ENCODE results near the gene LDAH. TPM values are rescaled to one million over a fixed set of nuclear protein-coding genes. Genes with fewer than 3 reads are reported as not detected.

The LDAH gene
- total and polyA plus RNA-seq, 3 experiments from 2014 or later = 12.7 to 32.1 (median 31.6) TPM

DNA sequence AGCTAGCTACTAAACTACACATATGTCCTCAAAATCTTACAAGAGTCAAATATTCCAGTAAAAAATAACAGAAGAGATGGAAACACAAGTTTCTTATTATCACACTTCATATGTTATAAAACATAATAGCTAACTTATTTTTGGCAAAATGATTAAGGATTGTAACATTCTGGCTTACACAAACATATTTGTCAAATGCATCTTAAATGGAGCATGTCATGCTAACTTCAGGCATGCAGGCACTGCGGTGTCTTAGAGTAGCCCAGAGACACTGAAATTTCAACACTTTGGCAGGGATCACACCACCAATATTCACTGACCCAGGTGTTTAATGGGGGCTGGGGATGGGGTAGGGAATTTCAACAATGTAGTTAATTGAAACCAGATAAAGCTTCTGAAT is 51.6 kb downstream of the LDAH start:
- Mint-ChIP-seq H3K27ac (no peak overlapping the region), H3K4me1 (peaks cover 0 to under 1% (median 0%) of the 10 kb centered on the region in 3 donors), H3K36me3 (peaks cover 7 to 71% (median 23%) of the 10 kb centered on the region in 3 donors), H3K9me3 (no peaks in the 10 kb centered on the region), H3K4me3 (no peak overlapping the region), H3K27me3 (no peaks in the 10 kb centered on the region)
- POLR2A ChIA-PET = no interaction called here
- Histone ChIP-seq H3K36me3 (ENCODE audit: insufficient read depth, low read length) (peaks cover 4% of the 10 kb centered on the region), H3K27me3 (ENCODE audit: insufficient read depth, low read length, poor library complexity, severe bottlenecking) (no peaks in the 10 kb centered on the region), H3K27ac (ENCODE audit: low read depth, low read length) (no peak overlapping the region), H3K9me3 (ENCODE audit: low read length) (no peaks in the 10 kb centered on the region), H3K4me1 (ENCODE audit: insufficient read depth, low read length) (no peaks in the 10 kb centered on the region), H3K4me3 (ENCODE audit: low read length) (no peak overlapping the region)
- CTCF ChIA-PET = no interaction called here
- no peak for DNase-seq

DNA sequence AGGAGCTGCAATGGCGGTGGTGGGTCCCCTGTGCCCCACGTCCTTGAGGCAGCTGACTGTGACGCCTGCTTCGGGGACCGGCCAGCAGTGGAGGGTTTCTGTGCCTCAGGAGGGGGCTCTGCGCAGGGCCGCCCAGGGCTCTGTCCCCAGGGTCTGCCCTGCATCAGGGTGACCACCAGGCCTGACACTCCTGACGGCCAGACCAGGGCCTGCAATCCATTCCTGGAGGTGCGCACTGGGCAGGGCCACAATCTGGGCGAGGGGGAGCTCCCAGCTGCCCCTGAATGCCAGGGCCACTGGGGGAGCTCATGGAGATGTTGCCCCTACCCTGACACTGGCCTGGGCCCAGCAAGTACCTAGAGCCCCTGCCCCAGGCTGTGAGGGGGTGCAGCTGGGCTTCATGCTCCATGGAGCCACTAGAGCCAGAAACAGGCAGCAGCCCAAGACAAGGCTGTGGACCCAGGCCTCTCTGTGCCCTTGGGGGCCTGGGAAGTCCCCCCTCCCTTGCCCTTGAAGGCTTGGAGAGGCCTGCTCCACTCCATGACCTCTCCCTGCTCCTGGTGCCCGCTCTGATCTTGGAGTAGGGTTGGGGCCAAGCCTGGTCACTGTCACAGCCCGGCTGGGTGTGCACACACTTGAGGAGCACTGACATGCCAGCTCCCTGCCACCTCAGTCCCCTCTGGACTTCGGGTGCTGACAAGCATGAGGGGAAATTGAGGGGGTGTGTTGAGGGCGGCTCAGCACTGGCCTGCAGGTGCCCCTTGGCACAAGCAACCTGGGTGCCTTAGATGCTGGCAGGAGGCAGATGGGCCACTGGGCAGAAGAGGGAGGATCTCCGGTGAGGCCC is 55.9 kb downstream of the LDAH start:
- Histone ChIP-seq H3K36me3 (ENCODE audit: insufficient read depth, low read length) (no peaks in the 10 kb centered on the region), H3K4me3 (ENCODE audit: low read length) (no peak overlapping the region), H3K27me3 (ENCODE audit: insufficient read depth, low read length, poor library complexity, severe bottlenecking) (no peaks in the 10 kb centered on the region), H3K27ac (ENCODE audit: low read depth, low read length) (no peak overlapping the region), H3K9me3 (ENCODE audit: low read length) (no peaks in the 10 kb centered on the region), H3K4me1 (ENCODE audit: insufficient read depth, low read length) (no peaks in the 10 kb centered on the region)
- ChIA-PET CTCF (no interaction called here), POLR2A (no interaction called here)
- Mint-ChIP-seq H3K27ac (peak overlapping the region in 1 of 8 donors; percentile 38), H3K4me1 (peaks cover 0 to 11% (median 1%) of the 10 kb centered on the region in 3 donors), H3K9me3 (no peaks in the 10 kb centered on the region), H3K27me3 (peaks cover 0 to 1% of the 10 kb centered on the region in 2 donors), H3K36me3 (peaks cover 12 to 56% (median 14%) of the 10 kb centered on the region in 3 donors), H3K4me3 (no peak overlapping the region)
- no peak for DNase-seq

DNA sequence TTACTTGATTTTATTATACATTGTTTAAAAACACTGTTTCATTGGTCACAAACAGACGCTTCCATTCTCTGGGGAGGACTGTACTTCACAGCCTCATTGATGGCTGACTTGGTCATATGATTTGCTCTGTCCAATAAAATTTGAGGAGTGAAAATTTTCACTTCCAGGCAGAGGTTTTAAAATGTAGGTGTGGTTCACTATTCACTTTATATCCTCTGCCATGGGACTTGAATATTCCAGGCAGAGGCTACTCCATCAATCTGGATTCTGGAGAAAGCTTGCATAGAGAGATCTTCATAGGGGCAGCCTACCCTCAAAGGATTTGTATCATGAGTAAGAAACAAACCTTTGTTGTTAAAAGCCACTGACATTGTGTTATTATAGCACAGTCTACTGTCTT is 56.7 kb downstream of the LDAH start:
- Mint-ChIP-seq H3K9me3 (no peaks in the 10 kb centered on the region), H3K27ac (no peak overlapping the region), H3K4me3 (no peak overlapping the region), H3K4me1 (peaks cover 0 to 15% (median 1%) of the 10 kb centered on the region in 3 donors), H3K27me3 (peaks cover 0 to 1% of the 10 kb centered on the region in 2 donors), H3K36me3 (peaks cover 18 to 54% (median 18%) of the 10 kb centered on the region in 3 donors)
- H3K4me3 ChIP-seq (ENCODE audit: low read length) = no peak overlapping the region
- POLR2A ChIA-PET = no interaction called here
- no peak for DNase-seq
- no peaks in the 10 kb centered on the region for H3K4me1 ChIP-seq (ENCODE audit: insufficient read depth, low read length)
- no peaks in the 10 kb centered on the region for H3K27me3 ChIP-seq (ENCODE audit: insufficient read depth, low read length, poor library complexity, severe bottlenecking)
- no peaks in the 10 kb centered on the region for H3K9me3 ChIP-seq (ENCODE audit: low read length)
- H3K27ac ChIP-seq (ENCODE audit: low read depth, low read length) = no peak overlapping the region
- no peaks in the 10 kb centered on the region for H3K36me3 ChIP-seq (ENCODE audit: insufficient read depth, low read length)
- CTCF ChIA-PET = no interaction called here

DNA sequence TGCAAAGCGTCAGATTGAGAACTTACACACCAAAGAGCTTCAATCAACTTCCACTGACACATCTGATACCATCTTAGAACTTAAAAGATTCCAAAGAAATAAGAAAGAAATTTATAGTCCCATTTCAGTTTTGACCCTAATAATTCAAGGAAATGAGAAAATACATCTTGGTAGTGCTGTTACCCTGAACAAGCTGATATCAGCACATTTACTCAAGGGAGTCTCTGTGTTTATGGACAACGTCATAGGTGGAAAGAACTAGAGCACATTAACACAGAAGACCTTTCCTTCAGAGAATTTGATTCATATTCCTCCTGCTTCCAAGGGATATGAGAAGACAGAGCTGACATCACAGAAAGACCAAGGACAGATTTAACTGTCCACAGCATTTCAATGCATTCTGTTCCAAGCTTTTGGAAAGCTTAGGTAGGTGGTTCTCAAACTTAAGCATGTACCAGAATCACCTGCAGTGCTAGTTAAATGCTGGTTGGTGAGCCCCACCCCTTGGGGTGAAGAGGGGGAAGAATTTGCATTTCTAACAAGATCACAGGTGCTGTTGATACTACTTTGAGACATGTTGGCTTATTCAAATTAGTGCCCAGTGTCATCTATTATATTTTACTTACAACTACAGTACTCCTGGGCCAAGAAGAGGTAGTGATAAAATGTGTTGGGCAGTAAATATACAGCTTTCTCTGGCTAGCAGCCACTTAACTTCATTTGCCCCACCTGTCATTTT is 59.8 kb downstream of the LDAH start:
- no peak for DNase-seq
- H3K36me3 ChIP-seq (ENCODE audit: insufficient read depth, low read length) = no peaks in the 10 kb centered on the region
- Mint-ChIP-seq H3K27me3 (peaks cover 0 to 1% of the 10 kb centered on the region in 2 donors), H3K27ac (no peak overlapping the region), H3K4me3 (no peak overlapping the region), H3K36me3 (peaks cover 17 to 47% (median 22%) of the 10 kb centered on the region in 3 donors), H3K4me1 (peaks cover 0 to 15% (median 1%) of the 10 kb centered on the region in 3 donors), H3K9me3 (peaks cover 0 to 5% (median 0%) of the 10 kb centered on the region in 5 donors)
- POLR2A ChIA-PET = no interaction called here
- CTCF ChIA-PET = no interaction called here
- no peaks in the 10 kb centered on the region for H3K4me1 ChIP-seq (ENCODE audit: insufficient read depth, low read length)
- H3K4me3 ChIP-seq (ENCODE audit: low read length) = no peak overlapping the region
- no peak overlapping the region for H3K27ac ChIP-seq (ENCODE audit: low read depth, low read length)
- no peaks in the 10 kb centered on the region for H3K27me3 ChIP-seq (ENCODE audit: insufficient read depth, low read length, poor library complexity, severe bottlenecking)
- H3K9me3 ChIP-seq (ENCODE audit: low read length) = no peaks in the 10 kb centered on the region

DNA sequence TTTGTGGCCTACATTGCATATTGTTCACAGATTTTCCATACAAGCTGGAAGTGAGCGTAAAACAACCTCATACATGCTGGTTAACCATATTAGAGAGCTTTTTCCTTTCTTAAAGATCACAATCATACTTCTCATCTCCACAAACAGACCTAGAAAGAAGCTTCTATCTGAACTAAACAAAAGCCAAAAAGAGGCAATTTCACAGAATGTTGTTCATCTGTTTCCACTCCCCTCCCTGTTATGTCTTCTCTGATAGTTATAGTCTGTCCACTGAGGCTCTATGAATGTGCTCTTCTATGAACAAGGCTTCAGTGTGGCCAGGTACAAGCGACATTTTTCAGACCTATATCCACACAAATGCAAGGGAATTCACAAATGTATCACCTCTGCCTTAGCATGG is 63.4 kb downstream of the LDAH start:
- no peak for DNase-seq
- Histone ChIP-seq H3K36me3 (ENCODE audit: insufficient read depth, low read length) (no peaks in the 10 kb centered on the region), H3K27me3 (ENCODE audit: insufficient read depth, low read length, poor library complexity, severe bottlenecking) (no peaks in the 10 kb centered on the region), H3K4me1 (ENCODE audit: insufficient read depth, low read length) (no peaks in the 10 kb centered on the region), H3K27ac (ENCODE audit: low read depth, low read length) (no peak overlapping the region), H3K9me3 (ENCODE audit: low read length) (no peaks in the 10 kb centered on the region), H3K4me3 (ENCODE audit: low read length) (no peak overlapping the region)
- no peak overlapping the region for H3K4me3 Mint-ChIP-seq
- peaks cover 0 to 1% of the 10 kb centered on the region in 2 donors for H3K27me3 Mint-ChIP-seq
- ChIA-PET POLR2A (no interaction called here), CTCF (interaction anchor here (1.5 kb wide), 1 partner anchor 98 kb away, joined by 3 read pairs; no protein-coding TSS in a partner anchor)
- H3K27ac Mint-ChIP-seq = no peak overlapping the region
- peaks cover 15 to 42% (median 21%) of the 10 kb centered on the region in 3 donors for H3K36me3 Mint-ChIP-seq
- H3K9me3 Mint-ChIP-seq = peaks cover 0 to 5% (median 0%) of the 10 kb centered on the region in 5 donors
- peaks cover 0 to 4% (median 0%) of the 10 kb centered on the region in 3 donors for H3K4me1 Mint-ChIP-seq

DNA sequence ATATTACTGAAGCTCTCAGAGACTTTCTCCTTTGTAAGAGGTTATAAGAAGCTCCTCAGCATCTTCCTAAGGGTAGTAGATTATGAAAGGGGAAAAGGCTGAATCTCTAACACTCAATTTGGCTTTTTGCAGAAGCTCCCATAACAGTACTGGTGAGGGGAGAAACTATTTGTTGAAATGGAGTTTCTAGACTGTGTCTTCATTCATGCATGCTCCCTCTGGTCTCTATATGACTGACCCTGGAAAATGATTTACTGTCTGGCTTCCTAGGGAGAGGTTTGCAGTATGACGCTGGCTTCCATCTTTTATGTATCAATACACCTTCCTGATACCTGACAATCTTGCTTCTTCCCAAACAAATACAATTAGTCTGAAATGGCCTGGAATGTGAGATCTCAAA is 63.9 kb downstream of the LDAH start:
- Histone ChIP-seq H3K4me1 (ENCODE audit: insufficient read depth, low read length) (no peaks in the 10 kb centered on the region), H3K9me3 (ENCODE audit: low read length) (no peaks in the 10 kb centered on the region), H3K27me3 (ENCODE audit: insufficient read depth, low read length, poor library complexity, severe bottlenecking) (no peaks in the 10 kb centered on the region), H3K36me3 (ENCODE audit: insufficient read depth, low read length) (no peaks in the 10 kb centered on the region), H3K27ac (ENCODE audit: low read depth, low read length) (no peak overlapping the region), H3K4me3 (ENCODE audit: low read length) (no peak overlapping the region)
- peaks cover 0 to 5% (median 0%) of the 10 kb centered on the region in 5 donors for H3K9me3 Mint-ChIP-seq
- H3K4me3 Mint-ChIP-seq = no peak overlapping the region
- H3K27me3 Mint-ChIP-seq = peaks cover 0 to 1% of the 10 kb centered on the region in 2 donors
- no peak for DNase-seq
- no peak overlapping the region for H3K27ac Mint-ChIP-seq
- CTCF ChIA-PET = interaction anchor here (1.5 kb wide), 1 partner anchor 97 kb away, joined by 3 read pairs; no protein-coding TSS in a partner anchor
- POLR2A ChIA-PET = no interaction called here
- H3K36me3 Mint-ChIP-seq = peaks cover 15 to 38% (median 21%) of the 10 kb centered on the region in 3 donors
- peaks cover 0 to 4% (median 0%) of the 10 kb centered on the region in 3 donors for H3K4me1 Mint-ChIP-seq

DNA sequence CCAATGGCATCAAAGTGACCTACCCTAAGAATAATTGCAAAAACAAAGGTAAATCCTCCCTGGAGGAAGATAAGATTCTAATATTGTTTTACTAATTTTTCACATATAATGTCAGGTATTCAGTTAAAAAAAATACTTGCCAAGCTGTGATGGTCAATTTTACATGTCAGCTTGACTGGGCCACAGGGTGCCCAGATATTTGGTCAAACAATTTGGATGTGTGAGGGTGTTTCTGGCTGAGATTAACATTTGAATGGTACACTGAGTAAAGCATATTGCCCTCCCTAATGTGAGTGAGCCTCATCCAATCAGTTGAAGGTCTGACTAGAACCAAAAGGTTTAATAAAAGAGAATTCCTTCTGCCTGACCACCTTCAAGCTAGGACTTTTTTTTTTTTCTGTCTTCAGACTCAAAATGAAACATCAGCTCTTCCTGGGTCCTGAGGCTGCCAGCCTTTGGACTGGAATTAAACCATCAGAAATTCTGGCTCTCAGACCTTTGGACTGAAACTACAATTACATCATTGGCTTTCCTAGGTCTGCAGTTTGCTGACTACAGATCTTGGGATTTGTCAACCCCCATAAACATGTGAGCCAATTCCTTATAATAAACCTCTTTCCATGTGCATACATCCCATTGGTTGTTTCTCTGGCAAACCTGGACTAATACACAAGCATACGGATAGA is 65.4 kb downstream of the LDAH start:
- H3K4me3 ChIP-seq (ENCODE audit: low read length) = no peak overlapping the region
- no peak overlapping the region for H3K27ac ChIP-seq (ENCODE audit: low read depth, low read length)
- Mint-ChIP-seq H3K4me1 (peaks cover 0 to 4% (median 0%) of the 10 kb centered on the region in 3 donors), H3K36me3 (peaks cover 15 to 45% (median 35%) of the 10 kb centered on the region in 3 donors), H3K9me3 (peaks cover 0 to 5% (median 0%) of the 10 kb centered on the region in 5 donors), H3K27me3 (no peaks in the 10 kb centered on the region), H3K27ac (no peak overlapping the region), H3K4me3 (no peak overlapping the region)
- no peaks in the 10 kb centered on the region for H3K27me3 ChIP-seq (ENCODE audit: insufficient read depth, low read length, poor library complexity, severe bottlenecking)
- CTCF ChIA-PET = interaction anchor here (0.7 kb wide), 1 partner anchor 56 kb away, joined by 3 read pairs; no protein-coding TSS in a partner anchor
- no peak for DNase-seq
- no peaks in the 10 kb centered on the region for H3K9me3 ChIP-seq (ENCODE audit: low read length)
- no peaks in the 10 kb centered on the region for H3K36me3 ChIP-seq (ENCODE audit: insufficient read depth, low read length)
- no peaks in the 10 kb centered on the region for H3K4me1 ChIP-seq (ENCODE audit: insufficient read depth, low read length)
- POLR2A ChIA-PET = no interaction called here
